OCI-LY3 (cell line): ENCODE measurements around the gene P4HA1.

ENCODE experiments used
- H2AFZ ChIP-seq: fragments of 200-600, 300-600 bp; shearing (Covaris generic); 2 replicates; pipeline ENCODE4 v1.6.0; 2014; ENCODE audit warnings: antibody characterized with exemption, low read depth, low read length
- H3K27ac ChIP-seq: fragments of 200-600, 300-600 bp; sonication (generic); 2 replicates; pipeline ENCODE4 v1.5.1; 2014; ENCODE audit warnings: mild to moderate bottlenecking, low read length, moderate library complexity, mixed read lengths
- H3K27me3 ChIP-seq: fragments of 200-600, 300-600 bp; sonication (generic); 2 replicates; pipeline ENCODE4 v1.6.1; 2014; ENCODE audit warnings: low read depth, low read length, mixed read lengths
- H3K36me3 ChIP-seq: fragments of 200-600, 300-600 bp; sonication (generic); replicated peaks from 2 replicates; pipeline ENCODE3; 2014; ENCODE audit warnings: low read depth, low read length, mixed read lengths
- H3K4me1 ChIP-seq: fragments of 300-600, 200-600 bp; sonication (generic); 2 replicates; pipeline ENCODE4 v1.6.1; 2014; ENCODE audit warnings: low read length, mixed read lengths
- H3K4me2 ChIP-seq: fragments of 200-600, 300-600 bp; sonication (generic); 2 replicates; pipeline ENCODE4 v1.6.1; 2014; ENCODE audit warnings: low read length, mixed read lengths
- H3K4me3 ChIP-seq: fragments of 300-600, 200-600 bp; sonication (generic); 2 replicates; pipeline ENCODE4 v1.5.1; 2014; ENCODE audit warnings: antibody characterized with exemption, mild to moderate bottlenecking, low read length, moderate library complexity
- H3K79me2 ChIP-seq: fragments of 300-600, 200-600 bp; shearing (Covaris generic); 2 replicates; pipeline ENCODE4 v1.6.1; 2014; ENCODE audit warnings: mild to moderate bottlenecking, low read length, mixed read lengths
- H3K9ac ChIP-seq: fragments of 300-600, 200-600 bp; shearing (Covaris generic); 2 replicates; pipeline ENCODE4 v1.6.0; 2014; ENCODE audit warnings: mild to moderate bottlenecking, low read length, moderate library complexity
- H3K9me3 ChIP-seq: fragments of 200-600, 300-600 bp; shearing (Covaris generic); 2 replicates; pipeline ENCODE4 v1.6.1; 2014; ENCODE audit warnings: low read length, mixed read lengths; ENCODE audit not compliant: insufficient read depth
- H4K20me1 ChIP-seq: fragments of 200-600, 300-600 bp; sonication (generic); 2 replicates; pipeline ENCODE4 v1.6.1; 2016; ENCODE audit warnings: low read length, mixed read lengths; ENCODE audit not compliant: insufficient read depth
- CTCF ChIP-seq: fragments of 200-600, 300-600 bp; sonication (generic); IDR thresholded peaks from 2 replicates; pipeline ENCODE4 v1.5.1; 2014; ENCODE audit warnings: antibody characterized with exemption, low read length, low read depth
- EZH2phosphoT487 ChIP-seq: fragments of 200-600 bp; shearing (Covaris generic); IDR thresholded peaks from 2 replicates; pipeline ENCODE4 v1.6.1; 2018; ENCODE audit warnings: antibody characterized with exemption, mixed run types, low read depth

The P4HA1 gene

GRCh38 chr10:72981882-72982529 is 114.7 kb downstream of the P4HA1 start:
- Histone ChIP-seq H3K4me3 (no peak overlapping the region), H3K9ac (no peak overlapping the region), H3K36me3 (no peaks in the 10 kb centered on the region), H3K79me2 (no peaks in the 10 kb centered on the region), H3K4me2 (no peak overlapping the region), H4K20me1 (no peaks in the 10 kb centered on the region), H3K9me3 (peaks cover 8% of the 10 kb centered on the region; the same call in 1 of the 2 replicates), H3K27me3 (no peaks in the 10 kb centered on the region), H2AFZ (no peak overlapping the region), H3K4me1 (no peaks in the 10 kb centered on the region), H3K27ac (no peak overlapping the region)
- TF ChIP-seq EZH2phosphoT487, result no peak
- no peak for TF ChIP-seq CTCF

- no peak overlapping the region for H3K27ac ChIP-seq
- no peak for TF ChIP-seq CTCF
- no peak for TF ChIP-seq EZH2phosphoT487
- H3K9ac ChIP-seq, result no peak overlapping the region
- H3K4me3 ChIP-seq, result no peak overlapping the region
- no peaks in the 10 kb centered on the region for H4K20me1 ChIP-seq
- no peak overlapping the region for H2AFZ ChIP-seq
- no peaks in the 10 kb centered on the region for H3K4me1 ChIP-seq
- no peaks in the 10 kb centered on the region for H3K36me3 ChIP-seq
- H3K27me3 ChIP-seq, result no peaks in the 10 kb centered on the region
- no peaks in the 10 kb centered on the region for H3K79me2 ChIP-seq
- H3K4me2 ChIP-seq, result no peak overlapping the region
- H3K9me3 ChIP-seq, result peaks cover 8% of the 10 kb centered on the region; the same call in 1 of the 2 replicates
Measured at GRCh38 chr10:72981028-72981881, 115.4 kb downstream of the P4HA1 start.

GRCh38 chr10:72980348-72980747 is 116.3 kb downstream of the P4HA1 start:
- no peaks in the 10 kb centered on the region for H3K79me2 ChIP-seq
- H2AFZ ChIP-seq, result no peak overlapping the region
- TF ChIP-seq CTCF (no peak), EZH2phosphoT487 (no peak)
- peaks cover 8% of the 10 kb centered on the region; the same call in 1 of the 2 replicates for H3K9me3 ChIP-seq
- H3K4me2 ChIP-seq, result no peak overlapping the region
- H3K4me3 ChIP-seq, result no peak overlapping the region
- H4K20me1 ChIP-seq, result no peaks in the 10 kb centered on the region
- H3K4me1 ChIP-seq, result no peaks in the 10 kb centered on the region
- no peaks in the 10 kb centered on the region for H3K27me3 ChIP-seq
- no peak overlapping the region for H3K9ac ChIP-seq
- H3K36me3 ChIP-seq, result no peaks in the 10 kb centered on the region
- H3K27ac ChIP-seq, result no peak overlapping the region

GRCh38 chr10:72979709-72980108 is 117.0 kb downstream of the P4HA1 start:
- no peaks in the 10 kb centered on the region for H3K27me3 ChIP-seq
- no peaks in the 10 kb centered on the region for H4K20me1 ChIP-seq
- H3K4me3 ChIP-seq, result no peak overlapping the region
- no peak overlapping the region for H3K4me2 ChIP-seq
- H3K36me3 ChIP-seq, result no peaks in the 10 kb centered on the region
- H2AFZ ChIP-seq, result no peak overlapping the region
- H3K4me1 ChIP-seq, result no peaks in the 10 kb centered on the region
- no peak overlapping the region for H3K27ac ChIP-seq
- H3K9ac ChIP-seq, result no peak overlapping the region
- no peak for TF ChIP-seq CTCF
- TF ChIP-seq EZH2phosphoT487, result no peak
- no peaks in the 10 kb centered on the region for H3K79me2 ChIP-seq
- H3K9me3 ChIP-seq, result peaks cover 8% of the 10 kb centered on the region; the same call in 1 of the 2 replicates
